Fibroblast of lung (primary cell): ENCODE data around the gene INHBB. TPM values are rescaled to one million over a fixed set of nuclear protein-coding genes. Genes with fewer than 3 reads are reported as not detected.
A peak's percentile ranks its signal among the peaks of the same experiment; 100 is the strongest.

Experiments used
- DNase-seq, 2 donors: peaks; one replicate each; pipeline versions ENCODE4 v3.0.0 to v3.0.0-alpha.2; 2010; ENCODE audit warnings: low read depth in 2 of 2
- H2AFZ ChIP-seq: 2 replicates; pipeline ENCODE4 v1.5.1; 2012; ENCODE audit warnings: low read length, control low read depth, inconsistent platforms
- H3K27ac ChIP-seq: 2 replicates; pipeline ENCODE4 v1.5.1; 2011; ENCODE audit warnings: low read length, control low read depth; ENCODE audit not compliant: insufficient read depth
- H3K27me3 ChIP-seq: 2 replicates; pipeline ENCODE4 v1.5.1; 2011; ENCODE audit warnings: mild to moderate bottlenecking, low read length; ENCODE audit not compliant: control insufficient read depth, insufficient read depth
- H3K36me3 ChIP-seq: 2 replicates; pipeline ENCODE4 v1.5.1; 2011; ENCODE audit warnings: low read length; ENCODE audit not compliant: control insufficient read depth, insufficient read depth
- H3K4me1 ChIP-seq: 2 replicates; pipeline ENCODE4 v1.5.1; 2011; ENCODE audit warnings: low read length; ENCODE audit not compliant: control insufficient read depth, insufficient read depth; ENCODE audit errors: extremely low read depth
- H3K4me2 ChIP-seq: 2 replicates; pipeline ENCODE4 v1.5.1; 2011; ENCODE audit warnings: low read length, control low read depth; ENCODE audit not compliant: insufficient read depth; ENCODE audit errors: extremely low read depth
- H3K4me3 ChIP-seq, 4 experiments: fragments of 200-600 bp in 1 of 4; sonication (generic) in 1 of 4; replicated peaks in 1 of 4; 2 replicates each; pipeline ENCODE4 v1.5.1; 2011 to 2016; ENCODE audit warnings: low read length in 4 of 4, low read depth in 3 of 4, mild to moderate bottlenecking in 3 of 4, control low read depth in 2 of 4, inconsistent platforms in 1 of 4, mixed read lengths in 1 of 4; ENCODE audit not compliant: insufficient read depth in 1 of 4; ENCODE audit errors: control extremely low read depth in 1 of 4
- H3K79me2 ChIP-seq: 2 replicates; pipeline ENCODE4 v1.5.1; 2012; ENCODE audit warnings: mild to moderate bottlenecking, low read length, inconsistent platforms; ENCODE audit not compliant: control insufficient read depth, insufficient read depth
- H3K9ac ChIP-seq: 2 replicates; pipeline ENCODE4 v1.5.1; 2011; ENCODE audit warnings: mild to moderate bottlenecking, low read length, control low read depth; ENCODE audit not compliant: insufficient read depth
- H3K9me3 ChIP-seq: 2 replicates; pipeline ENCODE4 v1.5.1; 2012; ENCODE audit warnings: low read depth, low read length; ENCODE audit not compliant: control insufficient read depth, insufficient read depth
- H4K20me1 ChIP-seq: 2 replicates; pipeline ENCODE4 v1.5.1; 2011; ENCODE audit warnings: low read length; ENCODE audit not compliant: control insufficient read depth, insufficient read depth; ENCODE audit errors: extremely low read depth
- CTCF ChIP-seq, 2 donors: IDR thresholded peaks in 1 of 2; conservative IDR thresholded peaks in 1 of 2; 1 replicate in 1 of 2; 2 replicates in 1 of 2; pipeline ENCODE4 v1.5.1; 2011 to 2012; ENCODE audit warnings: low read length in 2 of 2, control low read depth in 1 of 2, inconsistent platforms in 1 of 2, low read depth in 1 of 2, mild to moderate bottlenecking in 1 of 2
- EZH2 ChIP-seq: IDR thresholded peaks from 2 replicates; pipeline ENCODE4 v1.5.1; 2012; ENCODE audit warnings: low read length, control low read depth, mild to moderate bottlenecking; ENCODE audit errors: missing control alignments
- polyA plus RNA-seq, 2 donors: library from polyadenylated mRNA; depleted of rRNA in 1 of 2; stranded (reverse) in 1 of 2; unstranded in 1 of 2; fragments of >200 nt; gene quantifications; 2 replicates each; pipeline ENCODE4 v1.2.1, GENCODE V29; 2011 to 2012; ENCODE audit warnings: missing spikeins in 1 of 2
- total RNA-seq: library from RNA; depleted of rRNA; stranded (reverse); fragments of >200 nt; gene quantifications from 2 replicates; pipeline ENCODE4 v1.2.1, GENCODE V29; 2014

The INHBB gene
- total and polyA plus RNA-seq, 2 donors (not counting 1 experiment from before 2014, with no cell fraction given) = 0.01 TPM; not detected in 1

- Histone ChIP-seq H3K27me3 (no peaks in the 10 kb centered on the region), H3K9me3 (no peaks in the 10 kb centered on the region), H3K4me1 (peaks cover 2% of the 10 kb centered on the region), H3K36me3 (peaks cover 14% of the 10 kb centered on the region), H2AFZ (no peak overlapping the region), H3K9ac (no peak overlapping the region), H3K27ac (no peak overlapping the region), H3K4me3 (no peak overlapping the region), H3K79me2 (no peaks in the 10 kb centered on the region), H4K20me1 (no peaks in the 10 kb centered on the region), H3K4me2 (no peak overlapping the region)
- TF ChIP-seq EZH2 = no peak
- TF ChIP-seq CTCF (conservative IDR thresholded peaks at IDR 0.05 in 1 of 2, IDR thresholded peaks at IDR 0.05 in 1 of 2; ENCODE audit: low read depth in 1 of 2, low read length in 2 of 2) = no peak
- no peak for DNase-seq
Measured at GRCh38 chr2:120302301-120302700, 43.6 kb upstream of the INHBB start.

GRCh38 chr2:120303177-120303576, 42.8 kb upstream of the INHBB start:
- no peak overlapping the region for H3K4me2 ChIP-seq

GRCh38 chr2:120305296-120305695, 40.6 kb upstream of the INHBB start:
- Histone ChIP-seq H2AFZ (no peak overlapping the region), H3K36me3 (peaks cover 9% of the 10 kb centered on the region), H3K9ac (no peak overlapping the region), H3K9me3 (no peaks in the 10 kb centered on the region), H3K27me3 (no peaks in the 10 kb centered on the region), H3K4me3 (no peak overlapping the region), H4K20me1 (no peaks in the 10 kb centered on the region), H3K79me2 (no peaks in the 10 kb centered on the region), H3K4me2 (no peak overlapping the region), H3K4me1 (no peaks in the 10 kb centered on the region), H3K27ac (no peak overlapping the region)
- peak in 1 of 2 donors; percentile 14 for DNase-seq
- TF ChIP-seq EZH2 (no peak), CTCF (conservative IDR thresholded peaks at IDR 0.05 in 1 of 2, IDR thresholded peaks at IDR 0.05 in 1 of 2; ENCODE audit: low read depth in 1 of 2, low read length in 2 of 2) (peak in 1 of 2 donors; percentile 38)

More at GRCh38 chr2:120303177-120303576, 42.8 kb upstream of the INHBB start:
- no peak overlapping the region for H3K4me3 ChIP-seq
- H4K20me1 ChIP-seq = no peaks in the 10 kb centered on the region
- H3K9me3 ChIP-seq = no peaks in the 10 kb centered on the region
- no peak for DNase-seq
- H3K27ac ChIP-seq = no peak overlapping the region
- TF ChIP-seq CTCF (conservative IDR thresholded peaks at IDR 0.05 in 1 of 2, IDR thresholded peaks at IDR 0.05 in 1 of 2; ENCODE audit: low read depth in 1 of 2, low read length in 2 of 2) (no peak), EZH2 (no peak)
- peaks cover 14% of the 10 kb centered on the region for H3K36me3 ChIP-seq
- no peak overlapping the region for H2AFZ ChIP-seq
- no peaks in the 10 kb centered on the region for H3K4me1 ChIP-seq
- H3K9ac ChIP-seq = no peak overlapping the region
- H3K27me3 ChIP-seq = no peaks in the 10 kb centered on the region
- no peaks in the 10 kb centered on the region for H3K79me2 ChIP-seq
